ENCODE measurements around the gene CAPN15. TPM values are rescaled to one million over a fixed set of nuclear protein-coding genes. Genes with fewer than 3 reads are reported as not detected.

CAPN15 gene
- total and polyA plus RNA-seq, 9 of the 15 experiments (the other 6 are each of a cell fraction or from before 2014, with no cell fraction given) = 0.62 to 111 (median 14.2) TPM

DNA sequence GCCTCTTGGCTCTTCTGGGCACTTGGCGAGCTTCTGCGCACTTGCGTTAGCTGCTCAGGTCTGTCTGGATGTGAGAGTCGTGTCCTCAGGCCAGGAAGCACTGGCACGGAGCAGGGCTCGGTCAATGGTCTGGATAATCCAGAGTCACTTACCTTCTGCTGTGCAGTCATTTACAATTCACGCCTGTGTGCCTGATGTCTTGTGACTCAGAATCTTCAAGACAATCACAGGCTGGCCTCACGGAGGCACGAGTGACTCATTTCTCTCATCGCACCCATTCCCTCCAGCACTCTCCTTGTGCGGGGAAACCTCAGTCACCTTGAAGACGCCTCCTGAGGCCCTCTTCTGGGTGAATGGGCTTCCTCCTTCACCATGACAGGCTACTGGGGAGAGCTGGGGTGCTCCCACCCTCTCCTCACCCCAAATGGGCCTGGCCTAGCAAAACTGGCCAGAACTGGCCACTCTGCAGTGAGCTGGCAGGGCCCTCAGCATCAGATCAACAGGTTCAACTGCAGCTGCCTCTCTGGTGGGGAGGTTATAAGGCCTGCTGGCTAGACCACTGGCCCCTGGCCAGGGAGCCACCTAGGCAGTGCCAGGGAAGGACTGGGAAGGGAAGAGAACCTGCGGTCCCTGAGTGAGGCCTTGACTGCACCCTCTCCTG lies 1.9 kb upstream of the CAPN15 start:
- Histone ChIP-seq H3K9me1 (ENCODE audit: control insufficient read depth, insufficient read depth, low read length) (peaks cover 13% of the 10 kb centered on the region), H3K9me3 (replicated peaks; ENCODE audit: control insufficient read depth, insufficient read depth, low read depth, low read length) (no peaks in the 10 kb centered on the region), H3K4me1 (replicated peaks in 1 of 2; ENCODE audit: control insufficient read depth in 2 of 2, insufficient read depth in 2 of 2, low read length in 2 of 2) (peaks cover 27 to 85% of the 10 kb centered on the region in 2 experiments), H3K9ac (ENCODE audit: insufficient read depth in 1 of 2, low read depth in 2 of 2, low read length in 2 of 2) (peak overlapping the region; percentile 86 to 95), H3K27me3 (ENCODE audit: control insufficient read depth in 2 of 2, insufficient read depth in 2 of 2, low read length in 2 of 2) (no peaks in the 10 kb centered on the region), H4K20me1 (replicated peaks; ENCODE audit: control insufficient read depth, insufficient read depth, low read length) (peaks cover 13% of the 10 kb centered on the region), H3K4me2 (ENCODE audit: insufficient read depth, low read length) (peak overlapping the region; percentile 81), H3K36me3 (ENCODE audit: control insufficient read depth, insufficient read depth, low read length) (peaks cover 25% of the 10 kb centered on the region; the same call in 2 of the 3 replicates), H3K27ac (ENCODE audit: extremely low read depth, low read depth, low read length) (peak overlapping the region; percentile 98; the same call in 2 of the 3 replicates), H3K79me2 (ENCODE audit: control insufficient read depth, insufficient read depth, low read length) (peaks cover 58% of the 10 kb centered on the region), H2AFZ (ENCODE audit: low read depth, low read length) (no peak overlapping the region), H3K4me3 (peak overlapping the region; percentile 68)
- intact Hi-C loops (cut with micrococcal nuclease) = loop anchor here (5.0 kb wide), 1 partner anchor 42 kb away; the partner anchor contains the start of genes NHLRC4 and PIGQ
- CTCF ChIA-PET (ENCODE audit: low intra/inter-chr PET ratio) = no interaction called here
- FAIRE-seq (peak; percentile 95), DNase-seq (ENCODE audit: extremely low read depth in 1 of 4, low spot score in 3 of 4) (peak in 2 of 4 experiments; percentile 41 to 82), ATAC-seq (peak; percentile 5)
- WGBS (ENCODE audit: insufficient coverage, low coverage, missing lambda C conversion rate) = 37% methylated on average over 12 of the region's 13 CpGs
- in situ Hi-C loops (cut with MboI) = no loop called here
- no TSS peak for BruUV-seq (replicated peaks)
- POLR2A ChIA-PET = interaction anchor here (0.6 to 1.4 kb wide), 4 partner anchors 11 to 1176 kb away, joined by 3 to 5 read pairs (median 3); no protein-coding TSS in a partner anchor
- no peak for TF ChIP-seq ZFP1 (CRISPR knock-in tag; IDR thresholded peaks at IDR 0.05)
- no peak for TF ChIP-seq ZNF197 (CRISPR knock-in tag; IDR thresholded peaks at IDR 0.05; ENCODE audit: low read depth)
- peak; percentile 17 for TF ChIP-seq TBP (optimal IDR thresholded peaks at IDR 0.05; ENCODE audit: low read depth, low read length)
- no peak for TF ChIP-seq ZNF354B (CRISPR knock-in tag; IDR thresholded peaks at IDR 0.05)
- TF ChIP-seq REST (IDR thresholded peaks at IDR 0.05; ENCODE audit: borderline replicate concordance) = peak; percentile 46
- TF ChIP-seq REST (CRISPR knock-in tag; IDR thresholded peaks at IDR 0.05; ENCODE audit: low read depth) = no peak
- TF ChIP-seq ESRRA (IDR thresholded peaks at IDR 0.05; ENCODE audit: borderline replicate concordance, low read depth) = peak; percentile 71; the same call in 1 of the 2 replicates
- peak; percentile 15; the same call in 1 of the 2 replicates for TF ChIP-seq ATF7 (IDR thresholded peaks at IDR 0.05)
- 0 out of 4 replicates have a peak, but pooled peaks of 1 of the 2 experiments have one; percentile 32 for TF ChIP-seq HDAC1 (IDR thresholded peaks at IDR 0.05)
- peak; percentile 53; the same call in 1 of the 2 replicates for TF ChIP-seq DPF2 (IDR thresholded peaks at IDR 0.05)
- TF ChIP-seq GABPB1 (CRISPR knock-in tag; IDR thresholded peaks at IDR 0.05) = peak; percentile 40; the same call in 1 of the 2 replicates
- TF ChIP-seq BHLHE40 (IDR thresholded peaks at IDR 0.05; ENCODE audit: low read length) = peak; percentile 89
- peak; percentile 12 to 40 (median 30); a peak in 4 of 6 replicates for TF ChIP-seq CTCF (IDR thresholded peaks at IDR 0.05 in 2 of 3, conservative IDR thresholded peaks at IDR 0.05 in 1 of 3; ENCODE audit: insufficient read depth in 2 of 3, low read depth in 1 of 3, low read length in 3 of 3)

All from K562 (cell line).